Measurements from ENCODE around the gene EXOSC1.
"Not testable (repeated sequence)": the region's sequence is repeated elsewhere in the genome, so short reads cannot be mapped to it uniquely, and the experiment has no call there.

The EXOSC1 gene

GRCh38 chr10:97445722-97446639, at the start of gene EXOSC1, which contains the start of gene ZDHHC16:
Gene EXOSC1 (minus strand): TSS chr10:97446006. CDS start chr10:97445985, 21 bp downstream.
Gene ZDHHC16 (plus strand): TSS chr10:97446175. CDS start chr10:97451676, 5,501 bp downstream.
- Histone ChIP-seq H3K4me3 (peak within 1 kb of the TSS; percentile 89), H3K36me3 (replicated peaks) (peaks cover 17% of the 10 kb centered on the region), H3K27me3 (ENCODE audit: low read depth) (no peaks in the 10 kb centered on the region), H3K4me1 (peaks cover 21% of the 10 kb centered on the region), H3K9me3 (no peaks in the 10 kb centered on the region)
- in situ Hi-C loops (cut with MboI; ENCODE audit: low sequenced_read_pairs): no loop called here
- DNase-seq (ENCODE audit: low spot score in 2 of 2): peak; percentile 95 to 98

GRCh38 chr10:97494863-97495506, 49.2 kb upstream of the EXOSC1 start:
- Histone ChIP-seq H3K9me3 (no peaks in the 10 kb centered on the region), H3K36me3 (replicated peaks) (peaks cover 17% of the 10 kb centered on the region), H3K4me1 (peaks cover 13% of the 10 kb centered on the region), H3K27me3 (ENCODE audit: low read depth) (no peaks in the 10 kb centered on the region), H3K4me3 (no peak overlapping the region)
- in situ Hi-C loops (cut with MboI; ENCODE audit: low sequenced_read_pairs): no loop called here
- no peak for DNase-seq (ENCODE audit: low spot score in 2 of 2)

- H3K36me3 ChIP-seq (replicated peaks): peaks cover 20% of the 10 kb centered on the region
- no peaks in the 10 kb centered on the region for H3K9me3 ChIP-seq
- H3K27me3 ChIP-seq (ENCODE audit: low read depth): no peaks in the 10 kb centered on the region
- DNase-seq (ENCODE audit: low spot score in 2 of 2): no peak
- peaks cover 17% of the 10 kb centered on the region for H3K4me1 ChIP-seq
- H3K4me3 ChIP-seq: no peak overlapping the region
- in situ Hi-C loops (cut with MboI; ENCODE audit: low sequenced_read_pairs): no loop called here
Observed at GRCh38 chr10:97494151-97494550, 48.3 kb upstream of the EXOSC1 start.

- no peaks in the 10 kb centered on the region for H3K27me3 ChIP-seq (ENCODE audit: low read depth)
- no peak overlapping the region for H3K4me3 ChIP-seq
- H3K9me3 ChIP-seq: no peaks in the 10 kb centered on the region
- in situ Hi-C loops (cut with MboI; ENCODE audit: low sequenced_read_pairs): no loop called here
- peaks cover 6% of the 10 kb centered on the region for H3K4me1 ChIP-seq
- H3K36me3 ChIP-seq (replicated peaks): peaks cover 23% of the 10 kb centered on the region
- no peak for DNase-seq (ENCODE audit: low spot score in 2 of 2)
Observed at GRCh38 chr10:97490592-97490991, 44.8 kb upstream of the EXOSC1 start.

- Histone ChIP-seq H3K4me3 (no peak overlapping the region), H3K36me3 (replicated peaks) (peaks cover 23% of the 10 kb centered on the region), H3K9me3 (no peaks in the 10 kb centered on the region), H3K27me3 (ENCODE audit: low read depth) (no peaks in the 10 kb centered on the region), H3K4me1 (peaks cover 4% of the 10 kb centered on the region)
- in situ Hi-C loops (cut with MboI; ENCODE audit: low sequenced_read_pairs): no loop called here
- no peak for DNase-seq (ENCODE audit: low spot score in 2 of 2)
Observed at GRCh38 chr10:97485647-97486281, 40.0 kb upstream of the EXOSC1 start.

GRCh38 chr10:97483921-97484320, 38.1 kb upstream of the EXOSC1 start:
- no peak for DNase-seq (ENCODE audit: low spot score in 2 of 2)
- Histone ChIP-seq H3K4me3 (no peak overlapping the region), H3K36me3 (replicated peaks) (peaks cover 30% of the 10 kb centered on the region), H3K4me1 (peaks cover 11% of the 10 kb centered on the region), H3K27me3 (ENCODE audit: low read depth) (no peaks in the 10 kb centered on the region), H3K9me3 (no peaks in the 10 kb centered on the region)
- in situ Hi-C loops (cut with MboI; ENCODE audit: low sequenced_read_pairs): no loop called here

GRCh38 chr10:97483506-97483905, 37.7 kb upstream of the EXOSC1 start:
- Histone ChIP-seq H3K4me1 (peaks cover 11% of the 10 kb centered on the region), H3K36me3 (replicated peaks) (peaks cover 34% of the 10 kb centered on the region), H3K4me3 (no peak overlapping the region), H3K9me3 (no peaks in the 10 kb centered on the region), H3K27me3 (ENCODE audit: low read depth) (no peaks in the 10 kb centered on the region)
- DNase-seq (ENCODE audit: low spot score in 2 of 2): no peak
- in situ Hi-C loops (cut with MboI; ENCODE audit: low sequenced_read_pairs): no loop called here

- no peak for DNase-seq (ENCODE audit: low spot score in 2 of 2)
- Histone ChIP-seq H3K4me3 (no peak overlapping the region), H3K36me3 (replicated peaks) (peaks cover 40% of the 10 kb centered on the region), H3K9me3 (no peaks in the 10 kb centered on the region), H3K4me1 (peaks cover 11% of the 10 kb centered on the region), H3K27me3 (ENCODE audit: low read depth) (no peaks in the 10 kb centered on the region)
- in situ Hi-C loops (cut with MboI; ENCODE audit: low sequenced_read_pairs): no loop called here
Observed at GRCh38 chr10:97482381-97482780, 36.6 kb upstream of the EXOSC1 start.

GRCh38 chr10:97481071-97481470, 35.3 kb upstream of the EXOSC1 start:
- in situ Hi-C loops (cut with MboI; ENCODE audit: low sequenced_read_pairs): no loop called here
- H3K4me3 ChIP-seq: no peak overlapping the region
- H3K27me3 ChIP-seq (ENCODE audit: low read depth): no peaks in the 10 kb centered on the region
- H3K36me3 ChIP-seq (replicated peaks): peaks cover 50% of the 10 kb centered on the region
- DNase-seq (ENCODE audit: low spot score in 2 of 2): no peak
- peaks cover 19% of the 10 kb centered on the region for H3K4me1 ChIP-seq
- H3K9me3 ChIP-seq: no peaks in the 10 kb centered on the region

- peak; percentile 96 for DNase-seq (ENCODE audit: low spot score in 2 of 2)
- no peaks in the 10 kb centered on the region for H3K9me3 ChIP-seq
- peaks cover 27% of the 10 kb centered on the region for H3K4me1 ChIP-seq
- H3K4me3 ChIP-seq: no peak overlapping the region
- in situ Hi-C loops (cut with MboI; ENCODE audit: low sequenced_read_pairs): no loop called here
- peaks cover 49% of the 10 kb centered on the region for H3K36me3 ChIP-seq (replicated peaks)
- H3K27me3 ChIP-seq (ENCODE audit: low read depth): no peaks in the 10 kb centered on the region
Observed at GRCh38 chr10:97479939-97480338, 34.1 kb upstream of the EXOSC1 start.

- H3K4me3 ChIP-seq; in situ Hi-C loops (cut with MboI; ENCODE audit: low sequenced_read_pairs); H3K9me3 ChIP-seq; H3K27me3 ChIP-seq (ENCODE audit: low read depth); DNase-seq (ENCODE audit: low spot score in 2 of 2): not testable (repeated sequence)
- peaks cover 27% of the 10 kb centered on the region for H3K4me1 ChIP-seq
- peaks cover 55% of the 10 kb centered on the region for H3K36me3 ChIP-seq (replicated peaks)
Observed at GRCh38 chr10:97479410-97479809, 33.6 kb upstream of the EXOSC1 start.

- Histone ChIP-seq H3K36me3 (replicated peaks) (peaks cover 72% of the 10 kb centered on the region), H3K27me3 (ENCODE audit: low read depth) (no peaks in the 10 kb centered on the region), H3K4me3 (no peak overlapping the region), H3K9me3 (no peaks in the 10 kb centered on the region), H3K4me1 (peaks cover 27% of the 10 kb centered on the region)
- in situ Hi-C loops (cut with MboI; ENCODE audit: low sequenced_read_pairs): no loop called here
- peak; percentile 34 to 80 for DNase-seq (ENCODE audit: low spot score in 2 of 2)
Observed at GRCh38 chr10:97475936-97476594, 30.3 kb upstream of the EXOSC1 start.

- DNase-seq (ENCODE audit: low spot score in 2 of 2): no peak
- peaks cover 79% of the 10 kb centered on the region for H3K36me3 ChIP-seq (replicated peaks)
- H3K9me3 ChIP-seq: no peaks in the 10 kb centered on the region
- no peaks in the 10 kb centered on the region for H3K27me3 ChIP-seq (ENCODE audit: low read depth)
- H3K4me3 ChIP-seq: no peak overlapping the region
- peaks cover 21% of the 10 kb centered on the region for H3K4me1 ChIP-seq
- in situ Hi-C loops (cut with MboI; ENCODE audit: low sequenced_read_pairs): no loop called here
Observed at GRCh38 chr10:97474918-97475317, 29.1 kb upstream of the EXOSC1 start.
